HAP-1 (cell line): Measurements from ENCODE around the gene DPP4.

Experiments
- DNase-seq, 2 experiments: peaks; one replicate each; pipeline ENCODE4 v3.0.0-alpha.2; 2016 to 2020; ENCODE audit warnings: low spot score in 2 of 2
- H3K27me3 ChIP-seq: fragments of 250-450 bp; sonication (Bioruptor Pico); 2 replicates; pipeline ENCODE4 v1.5.1; 2020; ENCODE audit warnings: low read depth, mild to moderate bottlenecking, moderate library complexity
- H3K36me3 ChIP-seq: fragments of 250-450 bp; sonication (Bioruptor Pico); replicated peaks from 2 replicates; pipeline ENCODE4 v1.5.1; 2020; ENCODE audit warnings: mild to moderate bottlenecking
- H3K4me1 ChIP-seq: fragments of 250-450 bp; sonication (Bioruptor Pico); 2 replicates; pipeline ENCODE4 v1.5.1; 2020; ENCODE audit warnings: mild to moderate bottlenecking
- H3K4me3 ChIP-seq: fragments of 250-450 bp; sonication (Bioruptor Pico); 2 replicates; pipeline ENCODE4 v1.5.1; 2020; ENCODE audit warnings: mild to moderate bottlenecking, moderate library complexity
- H3K9me3 ChIP-seq: fragments of 250-450 bp; sonication (Bioruptor Pico); 2 replicates; pipeline ENCODE4 v1.5.1; 2020; ENCODE audit warnings: mild to moderate bottlenecking, moderate library complexity
- in situ Hi-C: fragments of 300-500 bp; cut with MboI; formaldehyde crosslinking; loops from 3 replicates; pipeline ENCODE4 v1.14.3; 2020; ENCODE audit warnings: low sequenced_read_pairs, inconsistent platforms, mixed read lengths

DPP4 gene

DNA sequence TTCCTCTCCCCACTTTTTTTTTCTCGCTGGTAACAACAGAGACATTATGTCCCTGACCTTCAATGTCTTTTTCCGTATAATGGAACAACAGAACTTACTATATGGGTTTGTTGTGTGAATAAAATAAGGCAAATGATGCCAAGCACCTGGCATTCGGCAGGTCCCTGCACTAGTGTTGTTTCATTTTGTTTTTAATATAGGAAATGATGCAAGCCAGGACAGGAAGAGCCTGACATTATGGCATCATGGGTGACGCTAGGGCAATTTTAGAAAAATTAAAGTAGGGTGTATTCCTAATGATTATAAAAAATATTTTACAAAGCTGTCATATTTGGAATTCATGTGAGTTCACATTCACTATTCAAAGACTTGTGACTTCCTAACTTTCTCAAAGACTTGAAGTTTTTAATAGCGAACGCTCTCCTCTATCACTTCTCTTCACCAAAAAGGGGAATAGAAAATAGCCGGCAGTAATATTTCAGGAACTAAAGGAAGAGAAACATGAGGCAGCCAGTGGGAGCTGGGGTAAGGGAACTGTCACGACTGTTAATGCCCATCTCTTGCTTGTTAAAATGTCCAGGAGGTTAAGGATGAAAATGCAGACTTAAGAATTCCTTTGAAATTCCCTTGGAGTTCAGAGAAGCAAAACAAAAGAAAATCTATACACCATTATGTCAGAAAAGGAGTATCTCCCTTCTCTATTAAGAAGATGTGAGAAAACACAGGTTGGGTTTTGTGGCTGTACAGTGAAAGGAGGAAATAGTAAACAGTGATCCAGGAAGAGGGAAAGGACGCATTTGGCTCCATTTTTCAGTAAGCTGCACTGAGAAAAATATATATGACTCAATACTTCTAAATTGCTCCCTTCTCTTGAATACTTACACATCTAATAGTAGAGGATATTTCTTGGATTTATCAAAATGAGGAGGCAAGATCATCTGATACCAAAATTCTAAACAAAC, 60.2 kb downstream of the DPP4 start:
- Histone ChIP-seq H3K4me1 (peaks cover 10% of the 10 kb centered on the region), H3K4me3 (no peak overlapping the region), H3K36me3 (no peaks in the 10 kb centered on the region), H3K27me3 (no peaks in the 10 kb centered on the region; the same call in 1 of the 2 replicates), H3K9me3 (no peaks in the 10 kb centered on the region)
- DNase-seq: peak in 1 of 2 experiments; percentile 8
- in situ Hi-C loops: loop anchor here (25.0 kb wide), 1 partner anchor 99 kb away; no protein-coding TSS in a partner anchor

DNA sequence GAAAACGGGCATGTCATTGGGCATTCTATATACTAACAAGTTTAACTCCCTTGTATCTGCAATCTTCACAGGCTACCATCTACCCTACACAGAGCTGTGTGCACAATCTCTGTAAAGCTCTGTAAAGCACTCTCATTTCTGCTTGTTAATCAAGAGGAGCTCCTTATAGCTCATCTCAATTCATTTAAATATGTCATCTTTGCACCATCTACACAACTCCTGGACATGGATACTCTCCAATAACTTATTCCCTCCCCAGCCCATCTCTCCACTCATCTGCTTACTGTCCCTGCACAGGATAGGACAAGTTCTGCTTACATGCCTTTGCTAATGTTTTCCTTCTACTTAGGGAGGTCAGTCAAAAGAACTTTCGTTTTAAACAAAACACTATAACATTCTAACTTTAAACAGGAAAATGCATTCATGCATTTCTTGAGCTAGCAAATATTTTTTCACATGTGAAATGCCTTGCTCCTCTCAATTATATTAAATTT, 61.4 kb downstream of the DPP4 start:
- Histone ChIP-seq H3K4me1 (peaks cover 10% of the 10 kb centered on the region), H3K27me3 (no peaks in the 10 kb centered on the region; the same call in 1 of the 2 replicates), H3K36me3 (no peaks in the 10 kb centered on the region), H3K9me3 (no peaks in the 10 kb centered on the region), H3K4me3 (no peak overlapping the region)
- DNase-seq: no peak
- in situ Hi-C loops: loop anchor here (25.0 kb wide), 1 partner anchor 100 kb away; no protein-coding TSS in a partner anchor

DNA sequence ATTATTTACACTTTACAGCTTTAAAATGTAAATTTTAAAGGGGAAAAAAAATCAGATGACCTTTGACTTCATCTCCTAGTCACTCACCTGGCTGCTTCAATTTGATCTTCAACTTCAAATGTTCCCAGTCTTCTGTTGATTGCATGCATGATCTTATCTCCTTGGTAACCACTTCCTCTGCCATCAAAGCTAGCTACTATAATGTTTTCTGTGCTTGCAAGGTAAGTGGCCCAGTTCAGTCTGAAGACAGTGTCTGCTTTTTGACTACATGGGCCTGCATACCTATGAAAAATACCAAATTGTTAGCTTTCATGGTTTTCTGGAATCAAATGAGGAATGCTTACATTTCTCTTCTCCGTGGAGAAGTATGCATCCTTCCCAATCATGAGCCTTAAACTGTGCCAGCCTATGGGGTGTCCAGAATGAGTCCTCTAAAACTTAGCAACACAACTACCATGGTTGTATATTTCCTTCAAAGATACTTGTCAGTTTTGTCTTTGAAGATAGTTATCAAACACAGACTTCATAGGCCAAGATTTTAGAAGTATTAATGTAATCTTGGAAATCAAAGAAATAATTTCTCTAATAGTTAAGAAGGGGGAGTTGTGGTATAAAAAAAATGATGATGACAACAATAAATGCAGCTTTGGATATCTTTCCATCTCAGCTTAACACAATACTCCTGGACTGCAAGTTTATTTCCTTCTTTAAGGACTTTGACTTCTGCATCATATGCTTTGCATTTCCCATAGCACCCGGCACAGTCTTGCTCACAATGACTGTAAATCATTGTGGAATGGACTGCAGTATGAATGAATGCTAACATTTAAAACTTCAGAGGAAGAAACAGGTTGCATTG, 62.1 kb downstream of the DPP4 start:
- DNase-seq: no peak
- no peaks in the 10 kb centered on the region; the same call in 1 of the 2 replicates for H3K27me3 ChIP-seq
- no peak overlapping the region for H3K4me3 ChIP-seq
- peaks cover 10% of the 10 kb centered on the region for H3K4me1 ChIP-seq
- H3K9me3 ChIP-seq: no peaks in the 10 kb centered on the region
- no peaks in the 10 kb centered on the region for H3K36me3 ChIP-seq
- in situ Hi-C loops: loop anchor here (25.0 kb wide), 1 partner anchor 100 kb away; no protein-coding TSS in a partner anchor

DNA sequence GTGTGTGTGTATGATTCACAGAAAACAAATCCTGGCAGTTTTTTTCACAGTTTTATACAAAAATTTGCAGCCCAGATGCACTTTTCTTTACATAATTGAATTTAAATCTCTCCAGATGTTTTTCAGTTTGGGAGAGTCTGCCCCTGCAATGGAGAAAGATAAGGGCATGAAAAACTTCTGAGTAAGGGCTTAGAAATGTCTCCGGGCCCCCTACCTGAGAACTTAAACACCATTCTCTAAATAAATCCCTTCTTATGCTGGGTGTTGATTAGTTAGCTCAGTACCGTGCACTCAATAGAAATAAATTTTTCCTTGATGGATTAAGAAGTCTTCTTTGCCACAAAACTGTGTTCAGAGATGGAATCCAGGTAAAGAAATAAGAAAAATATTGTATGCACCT, 64.5 kb downstream of the DPP4 start:
- H3K4me1 ChIP-seq: 0 out of 2 replicates have a peak, but pooled peaks cover 2% of the 10 kb centered on the region
- H3K27me3 ChIP-seq: no peaks in the 10 kb centered on the region; the same call in 1 of the 2 replicates
- H3K4me3 ChIP-seq: no peak overlapping the region
- in situ Hi-C loops: loop anchor here (25.0 kb wide), 1 partner anchor 103 kb away; no protein-coding TSS in a partner anchor
- no peaks in the 10 kb centered on the region for H3K9me3 ChIP-seq
- no peak for DNase-seq
- H3K36me3 ChIP-seq: no peaks in the 10 kb centered on the region

DNA sequence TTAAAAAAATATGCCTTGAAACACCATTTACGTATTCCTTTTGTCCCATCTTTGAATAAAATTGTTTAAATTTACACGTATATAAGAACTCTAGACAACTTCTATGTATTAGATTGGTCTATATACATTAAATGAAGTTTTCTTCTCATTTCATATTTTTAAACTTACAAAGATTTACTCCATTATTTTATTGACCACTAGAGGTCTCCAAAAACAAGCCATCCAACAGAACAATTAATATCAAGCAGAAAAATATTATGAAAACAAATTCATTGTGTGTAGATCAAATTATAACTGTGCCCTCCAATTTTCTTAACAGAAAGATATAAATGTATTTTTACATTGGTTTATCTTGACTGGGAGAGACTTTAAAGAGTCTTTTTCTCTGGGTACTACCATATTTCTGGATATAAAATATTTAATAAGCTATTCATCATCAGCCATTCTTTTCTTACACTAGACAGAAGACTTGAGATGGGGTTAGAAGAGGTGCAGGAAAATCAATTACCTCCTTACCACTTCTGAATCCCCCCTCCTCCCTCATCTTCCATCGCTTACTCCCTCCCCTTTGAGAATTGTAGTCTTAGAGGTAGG, 66.5 kb downstream of the DPP4 start:
- Histone ChIP-seq H3K9me3 (no peaks in the 10 kb centered on the region), H3K27me3 (no peaks in the 10 kb centered on the region), H3K4me1 (peaks cover 6% of the 10 kb centered on the region), H3K4me3 (no peak overlapping the region), H3K36me3 (no peaks in the 10 kb centered on the region)
- DNase-seq: no peak
- in situ Hi-C loops: loop anchor here (25.0 kb wide), 1 partner anchor 105 kb away; no protein-coding TSS in a partner anchor

DNA sequence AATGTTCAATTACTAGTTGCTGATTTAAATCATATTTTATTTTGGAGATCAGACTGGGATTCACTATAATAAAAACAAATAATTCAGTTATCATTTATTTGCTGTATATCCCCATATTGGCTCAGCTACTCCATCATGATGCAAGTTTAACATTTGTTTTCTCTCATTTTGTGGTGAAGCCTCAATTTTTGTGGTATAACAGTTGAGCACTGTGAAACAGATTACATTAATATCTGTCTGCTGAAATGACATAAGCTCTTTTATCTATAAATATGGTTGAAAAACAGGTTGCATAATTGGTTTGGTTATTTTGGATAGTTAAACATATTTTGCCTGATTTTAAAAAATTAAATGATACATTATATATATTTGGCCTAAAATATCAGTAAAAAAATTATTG, 67.7 kb downstream of the DPP4 start:
- no peak for DNase-seq
- Histone ChIP-seq H3K4me3 (no peak overlapping the region), H3K36me3 (no peaks in the 10 kb centered on the region), H3K9me3 (no peaks in the 10 kb centered on the region), H3K4me1 (peaks cover 18% of the 10 kb centered on the region), H3K27me3 (no peaks in the 10 kb centered on the region)
- in situ Hi-C loops: loop anchor here (25.0 kb wide), 1 partner anchor 106 kb away; no protein-coding TSS in a partner anchor

DNA sequence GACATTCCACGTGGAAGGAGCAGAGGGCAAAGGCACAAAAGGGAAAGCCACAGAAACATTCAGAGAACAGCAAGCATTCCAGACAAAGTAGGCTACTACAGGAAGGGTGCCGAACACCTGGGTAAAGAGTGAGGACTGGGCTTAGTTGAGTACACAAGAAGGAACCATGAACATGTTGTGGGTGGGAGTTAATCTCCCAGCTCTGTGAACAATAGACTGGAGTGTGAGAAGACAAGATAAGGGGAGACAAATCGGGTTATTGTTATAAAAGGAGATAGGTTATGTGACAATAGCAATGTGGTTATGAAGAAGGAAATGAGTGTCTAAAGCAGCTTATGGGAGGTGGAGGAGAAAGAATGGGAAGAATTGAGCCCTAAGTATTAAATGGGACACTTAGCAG, 70.0 kb downstream of the DPP4 start:
- H3K36me3 ChIP-seq: no peaks in the 10 kb centered on the region
- H3K9me3 ChIP-seq: no peaks in the 10 kb centered on the region
- H3K27me3 ChIP-seq: no peaks in the 10 kb centered on the region
- H3K4me1 ChIP-seq: peaks cover 18% of the 10 kb centered on the region
- in situ Hi-C loops: loop anchor here (25.0 kb wide), 1 partner anchor 108 kb away; no protein-coding TSS in a partner anchor
- H3K4me3 ChIP-seq: no peak overlapping the region
- no peak for DNase-seq

DNA sequence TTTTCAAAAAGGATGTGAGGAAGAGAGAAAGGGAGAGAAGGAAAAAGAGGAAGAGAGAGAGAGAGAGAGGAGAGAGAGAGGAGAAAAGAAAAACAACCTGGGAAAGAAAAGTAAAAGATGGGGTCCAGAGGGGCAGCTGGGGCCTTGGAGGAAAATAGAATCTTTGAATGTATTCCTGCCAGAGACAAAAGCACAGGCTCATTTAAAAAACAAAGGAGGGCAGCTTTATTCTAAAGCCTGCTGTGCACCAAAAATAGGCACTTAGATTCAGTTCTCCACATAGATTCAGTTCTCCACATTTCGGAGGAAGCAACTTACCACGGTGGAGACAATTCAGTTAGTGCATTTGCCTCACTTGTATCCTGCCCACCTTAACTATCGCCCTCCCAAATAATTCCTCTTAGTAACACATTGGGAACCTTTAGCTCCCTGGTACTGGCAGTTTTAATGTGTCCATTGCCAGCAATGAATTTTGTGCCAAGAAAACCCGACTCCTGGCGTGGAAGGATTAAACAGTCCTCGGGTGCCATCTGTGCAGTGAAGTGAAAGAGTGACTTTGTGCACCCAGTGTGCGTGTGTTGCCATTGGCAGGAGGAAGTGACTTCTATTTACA, 71.3 kb downstream of the DPP4 start:
- DNase-seq: peak; percentile 58 to 87
- Histone ChIP-seq H3K9me3 (no peaks in the 10 kb centered on the region), H3K4me3 (no peak overlapping the region), H3K27me3 (no peaks in the 10 kb centered on the region), H3K4me1 (peaks cover 21% of the 10 kb centered on the region), H3K36me3 (no peaks in the 10 kb centered on the region)
- in situ Hi-C loops: loop anchor here (25.0 kb wide), 1 partner anchor 110 kb away; no protein-coding TSS in a partner anchor

DNA sequence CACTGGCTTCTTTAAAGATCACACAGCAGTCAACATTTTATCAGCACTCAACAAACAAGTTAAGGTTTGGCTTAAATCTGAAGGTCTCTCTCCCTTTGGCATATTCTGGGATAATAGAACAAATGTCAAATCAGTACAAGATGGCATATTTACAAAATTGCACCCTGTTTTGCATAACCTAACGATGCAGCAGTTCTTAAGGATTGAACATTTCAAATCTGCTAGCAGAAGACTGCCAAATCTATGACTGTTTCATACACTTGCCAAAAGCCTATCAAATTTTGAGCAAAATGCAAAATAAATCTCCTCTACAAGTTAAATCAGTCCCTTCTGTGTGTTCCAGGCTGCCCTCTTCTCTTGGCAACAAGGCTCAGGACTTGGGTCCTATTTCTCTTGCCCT, 73.6 kb downstream of the DPP4 start:
- no peaks in the 10 kb centered on the region for H3K27me3 ChIP-seq
- H3K4me1 ChIP-seq: peaks cover 21% of the 10 kb centered on the region
- DNase-seq: no peak
- no peaks in the 10 kb centered on the region for H3K9me3 ChIP-seq
- in situ Hi-C loops: loop anchor here (25.0 kb wide), 1 partner anchor 112 kb away; no protein-coding TSS in a partner anchor
- H3K4me3 ChIP-seq: no peak overlapping the region
- H3K36me3 ChIP-seq: no peaks in the 10 kb centered on the region

DNA sequence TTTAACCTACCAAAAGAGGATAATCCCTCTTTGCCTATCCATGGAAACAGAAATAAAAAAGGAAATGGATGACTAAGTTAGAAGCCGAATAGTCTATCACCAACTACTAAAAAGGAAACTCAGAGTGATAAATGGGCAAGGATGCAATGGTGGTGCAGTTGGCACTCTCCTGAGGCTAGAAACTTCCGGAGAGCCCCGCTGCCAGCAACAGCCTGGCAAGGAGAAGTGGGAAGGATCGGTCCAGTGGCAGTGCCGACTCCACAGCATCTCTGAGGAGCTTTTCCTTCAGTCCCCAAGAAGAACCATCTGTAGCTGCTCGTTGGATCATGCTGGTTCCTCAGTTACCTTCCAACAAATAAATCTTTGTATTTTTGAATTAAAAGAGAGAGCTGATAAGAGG, 74.7 kb downstream of the DPP4 start:
- peaks cover 24% of the 10 kb centered on the region for H3K4me1 ChIP-seq
- no peaks in the 10 kb centered on the region for H3K9me3 ChIP-seq
- H3K27me3 ChIP-seq: no peaks in the 10 kb centered on the region
- H3K36me3 ChIP-seq: no peaks in the 10 kb centered on the region
- H3K4me3 ChIP-seq: no peak overlapping the region
- DNase-seq: no peak
- in situ Hi-C loops: no loop called here

DNA sequence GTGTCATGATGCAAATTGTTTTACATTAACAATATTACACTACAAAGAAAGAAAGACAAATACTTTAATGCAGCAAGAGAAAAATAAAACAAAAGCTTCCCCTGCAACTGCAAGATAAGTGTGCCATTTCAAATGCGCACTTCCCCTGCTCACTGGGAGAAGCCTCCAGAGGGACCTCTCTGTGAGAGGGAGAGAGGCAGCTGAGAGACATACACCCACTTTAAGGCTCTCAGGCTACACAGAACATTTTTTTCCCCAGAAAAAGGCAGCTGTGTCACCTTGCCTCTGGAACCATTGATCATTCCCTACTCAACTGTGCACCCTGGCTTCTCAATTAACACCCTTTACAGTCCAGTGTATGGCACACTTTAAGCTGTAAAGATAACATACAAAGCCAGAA, 75.2 kb downstream of the DPP4 start:
- no peaks in the 10 kb centered on the region for H3K9me3 ChIP-seq
- in situ Hi-C loops: no loop called here
- H3K36me3 ChIP-seq: no peaks in the 10 kb centered on the region
- H3K4me3 ChIP-seq: no peak overlapping the region
- peaks cover 25% of the 10 kb centered on the region for H3K4me1 ChIP-seq
- no peaks in the 10 kb centered on the region for H3K27me3 ChIP-seq
- no peak for DNase-seq

DNA sequence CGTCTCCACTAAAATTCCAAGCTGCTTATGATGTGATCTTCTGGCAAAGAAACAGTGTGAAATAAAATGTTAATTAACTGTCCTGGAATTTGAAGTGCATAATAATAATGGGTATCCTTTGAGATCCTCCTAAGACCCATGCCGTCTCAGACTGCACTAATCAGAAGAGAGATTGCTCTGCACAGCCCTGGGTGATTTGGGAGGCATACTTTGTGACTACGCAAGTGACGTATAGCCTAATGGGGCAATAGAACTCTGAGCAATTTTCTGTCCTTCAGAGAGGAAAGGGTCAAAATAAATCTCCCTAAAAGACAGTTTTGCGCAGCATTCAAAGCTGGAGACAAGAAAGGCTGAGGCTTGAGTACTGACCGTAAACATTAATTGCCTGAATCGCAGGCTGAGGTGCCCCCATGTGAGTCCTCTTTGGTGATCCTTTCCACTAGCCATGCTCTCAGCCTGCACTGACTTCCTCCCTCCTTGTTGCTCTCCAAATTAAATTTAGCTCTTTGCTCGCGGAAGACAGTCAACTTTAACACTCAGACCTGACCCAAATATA, 76.0 kb downstream of the DPP4 start:
- Histone ChIP-seq H3K4me1 (peaks cover 23% of the 10 kb centered on the region), H3K27me3 (no peaks in the 10 kb centered on the region), H3K4me3 (no peak overlapping the region), H3K36me3 (no peaks in the 10 kb centered on the region), H3K9me3 (no peaks in the 10 kb centered on the region)
- in situ Hi-C loops: no loop called here
- DNase-seq: no peak
